Globus pallidus (tissue), 1 donor: ENCODE data around the gene ANKRD52.
"Not testable (repeated sequence)": the region's sequence is repeated elsewhere in the genome, so short reads cannot be mapped to it uniquely, and the experiment has no call there.

Source experiments
- DNase-seq: peaks from one replicate; pipeline ENCODE4 v3.0.0-alpha.2; 2015; ENCODE audit warnings: low spot score

The ANKRD52 gene

DNA sequence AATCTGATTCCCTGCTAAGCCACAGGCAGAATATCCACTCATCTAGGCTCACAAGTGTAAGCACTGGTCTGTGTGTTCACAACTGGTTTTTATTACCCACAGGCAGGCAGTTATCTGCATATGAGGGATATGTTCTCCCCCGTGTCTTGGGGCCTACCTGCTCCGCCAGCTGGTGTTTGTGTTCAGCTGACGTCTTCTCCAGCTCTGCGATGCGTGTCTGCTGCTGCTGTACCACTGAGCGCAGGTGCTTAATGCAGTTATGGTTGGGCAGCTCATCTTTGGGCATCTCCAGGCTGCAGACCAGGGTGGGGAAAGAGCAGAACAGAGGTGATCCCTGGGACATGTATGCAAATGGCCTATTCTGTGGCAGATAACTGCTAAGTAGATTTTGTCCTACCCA lies 50.2 kb downstream of the ANKRD52 start:
- no peak for DNase-seq

GRCh38 chr12:56206452-56207166 lies 51.6 kb downstream of the ANKRD52 start:
- DNase-seq = no peak

GRCh38 chr12:56205445-56205844 lies 52.7 kb downstream of the ANKRD52 start:
- no peak for DNase-seq

- no peak for DNase-seq
Observed at GRCh38 chr12:56204275-56204674, 53.9 kb downstream of the ANKRD52 start.

DNA sequence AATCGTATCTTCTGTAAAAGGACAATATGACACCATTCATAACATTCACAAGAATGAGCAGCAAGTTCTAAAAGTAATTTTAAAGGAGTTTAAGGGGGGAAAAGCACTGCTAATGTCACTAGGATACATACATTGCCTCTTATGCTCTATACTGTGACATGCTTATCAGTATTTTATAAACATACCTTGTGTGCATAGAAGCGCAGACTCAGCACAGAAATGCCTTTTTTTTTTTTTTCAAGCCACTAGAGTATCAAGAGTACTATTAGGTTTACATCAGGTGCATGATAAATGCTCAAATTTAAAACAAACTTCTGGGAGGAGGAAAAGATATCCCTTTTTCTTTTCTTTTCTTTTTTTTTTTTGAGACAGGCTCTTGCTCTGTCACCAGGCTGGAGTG lies 55.3 kb downstream of the ANKRD52 start:
- no peak for DNase-seq

GRCh38 chr12:56202366-56202765 lies 55.8 kb downstream of the ANKRD52 start:
- no peak for DNase-seq

GRCh38 chr12:56198836-56199235 lies 59.3 kb downstream of the ANKRD52 start:
- no peak for DNase-seq

DNA sequence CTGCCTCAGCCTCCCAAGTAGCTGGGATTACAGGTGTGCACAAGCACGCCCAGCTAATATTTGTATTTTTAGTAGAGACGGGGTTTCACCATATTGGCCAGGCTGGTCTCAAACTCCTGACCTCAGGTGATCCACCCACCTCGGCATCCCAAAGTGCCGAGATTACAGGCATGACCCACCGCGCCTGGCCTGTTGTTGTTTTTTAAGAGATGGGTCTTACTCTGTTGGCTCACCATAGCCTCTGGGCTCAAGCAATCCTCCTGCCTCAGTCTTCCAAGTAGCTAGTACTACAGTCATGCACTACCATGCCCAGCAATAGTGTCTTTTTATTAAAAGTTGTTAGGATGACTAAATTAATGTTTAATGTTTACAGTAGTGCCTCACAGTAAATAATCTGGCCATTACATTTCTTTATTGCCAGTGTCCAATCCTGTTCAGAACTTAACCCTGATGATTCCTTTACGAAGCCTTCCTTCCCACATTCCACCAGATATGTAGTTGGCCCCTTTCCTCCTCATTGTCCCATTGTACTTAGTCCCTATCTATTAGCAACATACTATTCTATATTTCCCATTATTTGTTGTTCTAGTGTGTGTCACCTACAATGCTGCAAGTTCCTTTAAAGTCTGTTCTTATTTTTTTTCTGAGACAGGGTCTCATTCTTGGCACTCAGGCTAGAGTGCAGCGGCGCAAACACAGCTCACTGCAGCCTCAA lies 60.1 kb downstream of the ANKRD52 start:
- no peak for DNase-seq

- not testable (repeated sequence) for DNase-seq
Observed at GRCh38 chr12:56196818-56197550, 61.2 kb downstream of the ANKRD52 start.

GRCh38 chr12:56193025-56193578 lies 65.1 kb downstream of the ANKRD52 start:
- peak; percentile 81 for DNase-seq

GRCh38 chr12:56192582-56192981 lies 65.6 kb downstream of the ANKRD52 start:
- no peak for DNase-seq

GRCh38 chr12:56190695-56191155 lies 67.5 kb downstream of the ANKRD52 start:
- no peak for DNase-seq

GRCh38 chr12:56189918-56190694 lies 68.1 kb downstream of the ANKRD52 start:
- DNase-seq = peak; percentile 71

- DNase-seq = peak; percentile 80
Observed at GRCh38 chr12:56189099-56189917, 68.9 kb downstream of the ANKRD52 start, which contains the start of gene SMARCC2. TSS of gene SMARCC2 (minus strand) at chr12:56189483. CDS start at chr12:56189461, 22 bp downstream.

DNA sequence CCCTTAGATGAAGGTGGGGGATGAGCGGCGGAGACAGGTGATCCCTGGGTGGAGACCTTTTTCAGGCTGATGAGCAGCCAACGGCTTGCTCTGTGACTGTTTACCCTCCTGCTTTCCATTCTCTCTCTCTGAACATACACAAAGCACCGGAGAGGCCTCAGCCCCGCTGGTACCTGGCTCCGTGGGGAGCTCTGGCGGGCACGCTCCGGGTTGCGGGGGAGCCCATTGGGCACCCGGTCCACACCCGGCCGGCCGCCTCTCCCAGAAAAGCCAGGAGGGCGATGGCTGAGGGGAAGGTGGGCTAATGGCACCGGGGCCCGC lies 69.4 kb downstream of the ANKRD52 start:
- no peak for DNase-seq

DNA sequence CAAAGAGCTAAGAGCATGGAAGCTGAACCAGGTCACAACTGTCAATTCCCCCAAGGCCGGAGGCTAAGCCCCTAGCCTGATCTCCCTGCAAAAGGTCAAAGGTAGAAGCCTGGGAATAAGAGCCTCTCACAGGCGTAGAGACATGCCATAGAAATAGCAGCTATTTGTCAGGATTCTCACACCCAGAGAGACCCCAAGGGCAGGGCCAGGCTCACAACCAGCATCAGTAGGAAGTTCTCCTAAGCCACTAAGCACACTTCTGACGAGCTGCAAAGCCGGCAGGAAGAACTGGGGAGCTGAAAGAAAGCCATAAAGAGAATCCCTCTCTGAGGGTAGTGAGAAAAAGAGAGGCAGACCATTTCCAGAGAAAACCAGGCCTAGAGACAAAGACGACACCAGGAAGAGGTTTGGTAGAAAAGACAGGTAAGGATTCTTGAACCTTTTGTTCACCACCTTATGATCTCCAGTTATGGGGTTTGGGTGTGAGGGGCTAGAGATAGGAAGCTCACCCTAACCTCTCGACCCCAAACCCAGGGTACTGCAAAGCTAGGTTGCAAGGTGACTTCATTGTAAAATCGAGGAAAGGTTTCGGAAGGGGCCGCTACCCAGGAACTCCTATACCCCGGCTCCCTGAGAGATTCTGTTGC lies 69.9 kb downstream of the ANKRD52 start:
- DNase-seq = no peak
